ENCODE data around the gene WDR1. TPM values are rescaled to one million over a fixed set of nuclear protein-coding genes. Genes with fewer than 3 reads are reported as not detected.
A peak's percentile ranks its signal among the peaks of the same experiment; 100 is the strongest.

The WDR1 gene
- polyA plus RNA-seq, 1 donor = 168 TPM

DNA sequence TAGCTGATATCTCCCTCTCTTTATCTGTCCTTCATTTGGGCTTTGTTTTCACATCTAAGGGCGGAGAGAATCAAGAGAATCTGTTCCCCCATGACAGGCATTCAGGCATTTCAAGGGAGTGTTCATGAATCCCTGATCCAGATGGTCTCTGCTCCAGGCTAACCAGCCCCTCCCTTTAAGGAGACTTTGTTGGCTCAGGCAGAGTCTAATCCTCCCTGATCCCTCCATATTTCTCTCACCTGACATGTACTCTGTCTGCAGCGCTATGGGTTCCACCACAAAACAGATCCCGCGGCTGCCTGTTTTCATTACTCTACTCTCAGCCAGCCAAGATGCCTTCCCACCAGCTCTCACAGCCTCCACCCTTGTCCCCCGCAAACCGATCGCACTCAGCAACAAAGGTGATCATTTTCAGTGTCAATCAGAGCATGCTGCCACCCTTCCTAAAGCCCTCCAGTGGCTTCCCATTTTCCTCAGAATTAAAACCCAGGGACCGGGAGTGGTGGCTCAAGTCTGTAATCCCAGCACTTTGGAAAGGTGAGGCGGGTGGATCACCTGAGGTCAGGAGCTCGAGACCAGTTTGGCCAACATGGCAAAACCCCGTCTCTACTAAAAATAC is 65.0 kb downstream of the WDR1 start:
- Histone ChIP-seq H3K27me3 (ENCODE audit: control insufficient read depth, insufficient read depth, low read length) (no peaks in the 10 kb centered on the region), H3K9me3 (ENCODE audit: control insufficient read depth, low read depth, low read length) (no peaks in the 10 kb centered on the region), H3K36me3 (ENCODE audit: control insufficient read depth, insufficient read depth, low read length) (no peaks in the 10 kb centered on the region), H3K4me1 (ENCODE audit: control insufficient read depth, insufficient read depth, low read length) (peaks cover 37% of the 10 kb centered on the region), H3K4me3 (ENCODE audit: low read length) (no peak overlapping the region), H3K27ac (ENCODE audit: low read length) (no peak overlapping the region)
- WGBS (ENCODE audit: insufficient coverage, low lambda C conversion rate) = 29% methylated on average over 2 of the region's 11 CpGs
- DNase-seq = peak in 1 of 2 donors; percentile 46

DNA sequence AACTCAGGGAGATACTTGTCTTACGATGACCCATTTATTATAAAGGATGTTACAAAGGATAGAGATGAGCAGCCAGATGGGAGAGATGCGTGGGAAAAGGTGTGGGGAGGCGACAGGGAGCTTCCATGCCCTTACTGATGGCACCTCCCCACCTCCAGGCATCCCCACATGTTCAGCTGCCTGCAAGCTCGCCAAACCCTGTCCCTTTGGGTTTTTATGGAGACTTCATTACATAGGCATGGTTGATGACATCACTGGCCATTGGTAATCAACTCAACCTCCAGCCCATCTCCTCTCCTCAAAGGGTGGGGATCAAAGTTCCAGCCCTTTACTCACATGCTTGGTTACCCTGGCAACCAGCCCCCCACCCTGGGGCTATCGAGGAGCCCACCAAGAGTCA is 65.9 kb downstream of the WDR1 start:
- no peak overlapping the region for H3K4me3 ChIP-seq (ENCODE audit: low read length)
- DNase-seq = no peak
- no peaks in the 10 kb centered on the region for H3K9me3 ChIP-seq (ENCODE audit: control insufficient read depth, low read depth, low read length)
- H3K27ac ChIP-seq (ENCODE audit: low read length) = no peak overlapping the region
- H3K36me3 ChIP-seq (ENCODE audit: control insufficient read depth, insufficient read depth, low read length) = no peaks in the 10 kb centered on the region
- H3K4me1 ChIP-seq (ENCODE audit: control insufficient read depth, insufficient read depth, low read length) = peaks cover 46% of the 10 kb centered on the region
- 100% methylated on average over 1 of the region's 5 CpGs for WGBS (ENCODE audit: insufficient coverage, low lambda C conversion rate)
- no peaks in the 10 kb centered on the region for H3K27me3 ChIP-seq (ENCODE audit: control insufficient read depth, insufficient read depth, low read length)

DNA sequence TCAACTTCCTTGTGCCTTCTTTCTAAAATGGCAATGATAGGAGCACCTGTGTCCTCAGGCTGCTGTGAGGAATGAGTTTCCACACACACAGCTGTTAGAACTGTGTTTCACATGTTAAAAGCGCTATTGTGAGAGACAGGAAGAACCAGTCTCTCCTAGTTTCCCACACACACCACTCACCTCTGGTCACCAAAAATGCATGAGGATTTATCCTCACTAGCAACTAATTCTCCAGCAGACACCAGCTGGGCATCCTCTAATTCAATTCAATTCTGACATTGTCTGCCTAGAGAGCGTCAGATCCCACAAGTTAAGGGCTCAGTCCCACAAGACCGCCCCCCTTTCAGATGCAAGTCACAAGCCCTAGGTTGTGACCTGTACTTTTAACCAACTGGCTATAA is 66.3 kb downstream of the WDR1 start:
- no CpG with 5 or more reads among the region's 3 CpGs for WGBS (ENCODE audit: insufficient coverage, low lambda C conversion rate)

DNA sequence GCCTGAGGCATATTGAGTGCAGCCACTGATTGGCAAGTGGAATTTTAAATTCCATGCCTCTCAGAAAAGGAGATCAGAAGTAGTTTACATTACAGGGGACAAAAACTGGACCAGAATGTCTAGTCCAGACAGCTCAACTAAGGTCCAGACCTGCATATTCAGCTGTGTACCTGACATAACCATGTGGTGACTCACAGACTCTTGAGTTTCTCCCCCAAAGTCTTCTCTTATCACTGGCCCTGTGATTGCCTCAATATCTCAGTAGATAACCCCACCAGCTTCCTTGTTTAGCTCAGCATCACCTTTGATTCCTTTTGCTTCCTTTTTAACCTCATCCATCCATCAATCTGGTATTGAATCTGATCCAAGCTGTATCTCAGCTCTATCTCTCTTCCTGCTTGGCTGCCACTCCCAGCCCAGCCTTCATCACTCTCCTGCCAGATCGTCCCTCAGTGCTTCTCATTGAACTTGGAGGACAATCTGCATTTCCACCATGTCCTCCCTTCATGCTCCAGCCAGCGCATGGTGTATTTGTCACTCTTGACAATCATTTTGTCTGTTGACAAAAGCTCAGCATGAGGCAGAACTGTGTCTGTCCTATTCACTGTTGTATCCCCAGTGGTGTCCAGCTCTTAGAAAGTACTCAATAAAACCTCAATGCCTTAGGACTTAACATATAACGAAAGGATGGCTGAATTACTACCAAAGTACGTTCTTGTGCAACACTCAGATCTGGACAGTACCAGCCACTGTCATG is 67.5 kb downstream of the WDR1 start:
- H3K4me1 ChIP-seq (ENCODE audit: control insufficient read depth, insufficient read depth, low read length) = peaks cover 46% of the 10 kb centered on the region
- DNase-seq = peak in 1 of 2 donors; percentile 65
- peak overlapping the region; percentile 39 for H3K27ac ChIP-seq (ENCODE audit: low read length)
- no peaks in the 10 kb centered on the region for H3K36me3 ChIP-seq (ENCODE audit: control insufficient read depth, insufficient read depth, low read length)
- no peak overlapping the region for H3K4me3 ChIP-seq (ENCODE audit: low read length)
- no CpG with 5 or more reads among the region's 4 CpGs for WGBS (ENCODE audit: insufficient coverage, low lambda C conversion rate)
- no peaks in the 10 kb centered on the region for H3K9me3 ChIP-seq (ENCODE audit: control insufficient read depth, low read depth, low read length)
- H3K27me3 ChIP-seq (ENCODE audit: control insufficient read depth, insufficient read depth, low read length) = no peaks in the 10 kb centered on the region

More for the DNA sequence above, 66.3 kb downstream of the WDR1 start:
- no peak for DNase-seq
- Histone ChIP-seq H3K4me3 (ENCODE audit: low read length) (no peak overlapping the region), H3K27ac (ENCODE audit: low read length) (no peak overlapping the region), H3K9me3 (ENCODE audit: control insufficient read depth, low read depth, low read length) (no peaks in the 10 kb centered on the region), H3K4me1 (ENCODE audit: control insufficient read depth, insufficient read depth, low read length) (peaks cover 46% of the 10 kb centered on the region), H3K27me3 (ENCODE audit: control insufficient read depth, insufficient read depth, low read length) (no peaks in the 10 kb centered on the region), H3K36me3 (ENCODE audit: control insufficient read depth, insufficient read depth, low read length) (no peaks in the 10 kb centered on the region)

DNA sequence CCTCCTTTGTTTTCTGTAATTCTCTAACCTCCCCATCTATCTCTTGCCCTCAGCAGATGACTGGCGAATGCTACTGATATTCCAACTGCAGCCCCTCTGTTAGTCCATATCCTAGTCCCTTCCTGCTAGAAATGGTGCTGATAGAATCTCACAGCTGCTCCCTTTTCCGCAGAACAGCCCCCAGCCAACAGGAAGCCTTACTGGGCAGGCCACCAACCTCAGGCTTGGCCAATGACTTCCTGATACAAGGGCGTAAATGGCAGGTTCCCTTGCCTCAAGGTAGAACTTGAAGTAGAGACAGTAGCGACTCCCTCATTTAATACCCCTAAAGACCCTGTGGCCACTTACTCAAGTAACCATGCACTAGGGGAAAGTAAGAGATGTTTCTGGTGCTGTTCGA is 68.6 kb downstream of the WDR1 start:
- no CpG with 5 or more reads among the region's 5 CpGs for WGBS (ENCODE audit: insufficient coverage, low lambda C conversion rate)

DNA sequence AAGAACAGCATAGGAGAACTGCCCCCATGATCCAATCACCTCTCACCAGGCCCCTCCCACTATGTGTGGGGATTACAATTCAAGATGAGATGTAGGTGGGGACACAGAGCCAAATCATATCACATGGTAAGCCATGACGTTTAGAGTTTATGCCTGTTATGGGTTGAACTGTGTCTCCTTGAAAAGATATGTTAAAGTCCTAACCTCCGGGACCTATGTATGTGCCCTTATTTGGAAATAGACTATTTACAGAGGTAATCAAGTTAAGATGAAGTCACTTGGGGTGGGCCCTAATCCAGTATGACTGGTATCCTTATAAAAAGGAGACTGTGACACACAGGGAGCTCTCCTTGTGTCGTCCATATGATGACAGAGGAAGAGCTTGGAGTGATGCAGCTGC is 70.1 kb downstream of the WDR1 start:
- Histone ChIP-seq H3K27ac (ENCODE audit: low read length) (peak overlapping the region; percentile 68), H3K36me3 (ENCODE audit: control insufficient read depth, insufficient read depth, low read length) (no peaks in the 10 kb centered on the region), H3K9me3 (ENCODE audit: control insufficient read depth, low read depth, low read length) (peaks cover 7% of the 10 kb centered on the region), H3K27me3 (ENCODE audit: control insufficient read depth, insufficient read depth, low read length) (no peaks in the 10 kb centered on the region), H3K4me1 (ENCODE audit: control insufficient read depth, insufficient read depth, low read length) (peaks cover 42% of the 10 kb centered on the region), H3K4me3 (ENCODE audit: low read length) (no peak overlapping the region)
- peak in 1 of 2 donors; percentile 38 for DNase-seq
- no CpG with 5 or more reads among the region's 3 CpGs for WGBS (ENCODE audit: insufficient coverage, low lambda C conversion rate)

More for the DNA sequence above, 68.6 kb downstream of the WDR1 start:
- no peak for DNase-seq
- H3K4me3 ChIP-seq (ENCODE audit: low read length) = no peak overlapping the region
- H3K27ac ChIP-seq (ENCODE audit: low read length) = no peak overlapping the region
- H3K4me1 ChIP-seq (ENCODE audit: control insufficient read depth, insufficient read depth, low read length) = peaks cover 46% of the 10 kb centered on the region
- H3K27me3 ChIP-seq (ENCODE audit: control insufficient read depth, insufficient read depth, low read length) = no peaks in the 10 kb centered on the region
- H3K9me3 ChIP-seq (ENCODE audit: control insufficient read depth, low read depth, low read length) = no peaks in the 10 kb centered on the region
- no peaks in the 10 kb centered on the region for H3K36me3 ChIP-seq (ENCODE audit: control insufficient read depth, insufficient read depth, low read length)

DNA sequence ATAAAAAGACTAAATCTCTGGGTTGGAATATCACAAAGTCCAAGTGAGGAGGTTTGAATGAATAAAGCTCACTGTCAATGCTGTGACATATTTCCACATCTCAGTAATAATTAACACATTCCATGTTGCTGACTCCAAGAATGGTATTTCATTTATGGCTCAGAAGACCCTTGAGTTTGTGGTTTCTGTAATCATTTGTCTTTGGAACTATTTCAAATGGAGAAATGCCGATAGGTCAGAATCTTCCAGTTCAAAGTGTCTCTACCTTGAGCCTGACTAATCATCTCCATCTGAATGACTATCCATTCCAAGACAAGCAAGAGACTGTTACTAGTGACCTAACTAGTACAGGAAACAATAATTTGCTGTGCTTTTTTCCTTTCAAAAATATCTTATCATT is 71.1 kb downstream of the WDR1 start:
- Histone ChIP-seq H3K27me3 (ENCODE audit: control insufficient read depth, insufficient read depth, low read length) (no peaks in the 10 kb centered on the region), H3K9me3 (ENCODE audit: control insufficient read depth, low read depth, low read length) (peaks cover 7% of the 10 kb centered on the region), H3K4me1 (ENCODE audit: control insufficient read depth, insufficient read depth, low read length) (peaks cover 39% of the 10 kb centered on the region), H3K36me3 (ENCODE audit: control insufficient read depth, insufficient read depth, low read length) (no peaks in the 10 kb centered on the region), H3K27ac (ENCODE audit: low read length) (peak overlapping the region; percentile 68), H3K4me3 (ENCODE audit: low read length) (no peak overlapping the region)
- no CpG with 5 or more reads among the region's 1 CpG for WGBS (ENCODE audit: insufficient coverage, low lambda C conversion rate)
- peak; percentile 81 to 92 for DNase-seq

DNA sequence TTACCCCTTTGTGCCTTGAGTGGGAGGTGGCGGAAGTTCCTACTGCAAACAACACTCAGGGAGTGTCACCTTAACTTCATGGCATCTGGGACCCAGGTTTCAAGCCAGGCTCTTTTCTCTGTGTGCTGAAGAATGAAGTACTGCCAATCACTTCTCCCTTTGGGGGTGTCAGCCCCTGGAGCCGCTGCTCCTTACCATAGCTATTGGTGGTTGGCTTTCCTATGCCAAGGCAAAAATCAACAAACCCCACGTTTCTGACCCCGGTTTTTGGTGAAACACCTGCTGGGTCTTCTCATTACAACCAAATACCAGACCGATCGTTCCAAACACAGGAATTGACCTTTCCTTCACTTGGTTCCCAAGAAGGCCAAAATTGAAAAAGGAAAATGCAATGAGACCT is 75.6 kb downstream of the WDR1 start:
- no CpG with 5 or more reads among the region's 6 CpGs for WGBS (ENCODE audit: insufficient coverage, low lambda C conversion rate)
- Histone ChIP-seq H3K4me1 (ENCODE audit: control insufficient read depth, insufficient read depth, low read length) (peaks cover 3% of the 10 kb centered on the region), H3K27ac (ENCODE audit: low read length) (no peak overlapping the region), H3K9me3 (ENCODE audit: control insufficient read depth, low read depth, low read length) (peaks cover 7% of the 10 kb centered on the region), H3K27me3 (ENCODE audit: control insufficient read depth, insufficient read depth, low read length) (no peaks in the 10 kb centered on the region), H3K4me3 (ENCODE audit: low read length) (no peak overlapping the region), H3K36me3 (ENCODE audit: control insufficient read depth, insufficient read depth, low read length) (no peaks in the 10 kb centered on the region)
- no peak for DNase-seq

DNA sequence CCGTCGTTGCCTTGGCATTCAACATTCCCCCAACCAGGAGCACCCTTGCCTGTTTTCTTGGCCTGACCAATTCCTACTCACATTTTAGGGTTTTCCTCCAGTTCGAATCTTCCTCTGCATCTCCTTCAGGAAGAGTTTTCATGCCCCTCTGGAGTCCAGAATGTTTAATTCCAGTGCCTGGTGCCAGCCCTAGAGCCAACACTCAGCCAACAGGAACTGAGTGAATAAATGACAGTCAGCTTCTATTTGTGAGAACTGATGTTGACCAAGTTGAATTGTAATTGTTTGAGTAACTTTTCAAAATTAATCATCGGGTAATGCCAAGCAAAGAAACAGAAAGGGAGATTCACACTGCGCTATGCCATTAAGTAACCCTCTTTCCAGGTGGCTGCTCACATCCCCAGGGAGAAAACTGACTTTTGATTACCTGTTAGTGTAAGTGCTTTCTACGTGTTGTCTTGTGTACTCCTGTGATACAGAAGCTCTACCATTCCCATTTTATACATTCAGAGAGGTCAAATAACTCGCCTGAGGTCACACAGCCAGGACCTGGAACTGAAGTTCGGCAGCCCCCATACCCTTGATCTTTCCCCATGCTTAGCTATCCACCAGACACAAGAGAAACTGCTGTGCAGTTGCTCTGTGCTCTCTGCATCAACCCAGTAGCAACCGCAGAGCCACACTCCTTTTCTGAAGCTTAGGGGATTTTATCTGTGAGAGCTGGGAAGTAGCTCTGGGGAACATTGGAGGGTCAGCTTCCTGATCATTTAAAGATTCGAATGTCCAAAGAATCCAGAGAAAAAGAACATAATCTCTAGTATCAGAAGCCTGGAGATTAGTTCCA is 76.3 kb downstream of the WDR1 start:
- no peak overlapping the region for H3K27ac ChIP-seq (ENCODE audit: low read length)
- WGBS (ENCODE audit: insufficient coverage, low lambda C conversion rate) = 100% methylated on average over 2 of the region's 10 CpGs

DNA sequence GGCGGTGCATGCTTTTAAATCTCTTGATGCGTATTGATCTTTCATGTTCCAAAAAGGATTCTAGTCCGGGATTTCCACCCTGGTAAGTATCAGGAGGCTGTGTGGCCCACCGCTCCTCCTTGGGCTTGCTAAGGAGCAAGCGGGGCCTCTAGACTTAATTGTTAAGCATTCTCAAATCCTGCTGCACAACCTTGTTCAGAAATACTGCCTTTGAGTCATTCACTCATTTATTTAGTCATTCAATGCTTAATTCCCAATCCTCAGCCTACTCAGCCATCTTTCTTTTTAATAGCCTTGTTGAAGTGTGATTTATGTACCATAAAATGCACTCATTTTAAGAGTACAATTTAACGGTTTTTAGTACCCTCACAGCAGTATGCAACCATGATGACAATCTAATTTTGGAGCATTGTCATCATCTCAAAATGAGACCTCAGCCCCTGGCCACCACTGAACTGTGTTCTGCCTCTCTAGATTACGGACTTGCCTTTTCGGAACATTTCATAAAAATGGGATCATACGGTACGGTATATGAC is 79.7 kb downstream of the WDR1 start:
- no peak for DNase-seq
- no peaks in the 10 kb centered on the region for H3K9me3 ChIP-seq (ENCODE audit: control insufficient read depth, low read depth, low read length)
- no peak overlapping the region for H3K27ac ChIP-seq (ENCODE audit: low read length)
- no peaks in the 10 kb centered on the region for H3K27me3 ChIP-seq (ENCODE audit: control insufficient read depth, insufficient read depth, low read length)
- H3K4me3 ChIP-seq (ENCODE audit: low read length) = no peak overlapping the region
- H3K36me3 ChIP-seq (ENCODE audit: control insufficient read depth, insufficient read depth, low read length) = no peaks in the 10 kb centered on the region
- 100% methylated on average over 3 of the region's 10 CpGs for WGBS (ENCODE audit: insufficient coverage, low lambda C conversion rate)
- H3K4me1 ChIP-seq (ENCODE audit: control insufficient read depth, insufficient read depth, low read length) = no peaks in the 10 kb centered on the region

More for the DNA sequence above, 76.3 kb downstream of the WDR1 start:
- no peaks in the 10 kb centered on the region for H3K4me1 ChIP-seq (ENCODE audit: control insufficient read depth, insufficient read depth, low read length)
- H3K9me3 ChIP-seq (ENCODE audit: control insufficient read depth, low read depth, low read length) = peaks cover 7% of the 10 kb centered on the region
- no peak for DNase-seq
- no peaks in the 10 kb centered on the region for H3K36me3 ChIP-seq (ENCODE audit: control insufficient read depth, insufficient read depth, low read length)
- H3K27me3 ChIP-seq (ENCODE audit: control insufficient read depth, insufficient read depth, low read length) = no peaks in the 10 kb centered on the region
- no peak overlapping the region for H3K4me3 ChIP-seq (ENCODE audit: low read length)
